ENCODE results near the gene CCDC61. TPM values are rescaled to one million over a fixed set of nuclear protein-coding genes. Genes with fewer than 3 reads are reported as not detected.

The CCDC61 gene
- total RNA-seq, 1 experiment from 2014 or later = 7.2 TPM

DNA sequence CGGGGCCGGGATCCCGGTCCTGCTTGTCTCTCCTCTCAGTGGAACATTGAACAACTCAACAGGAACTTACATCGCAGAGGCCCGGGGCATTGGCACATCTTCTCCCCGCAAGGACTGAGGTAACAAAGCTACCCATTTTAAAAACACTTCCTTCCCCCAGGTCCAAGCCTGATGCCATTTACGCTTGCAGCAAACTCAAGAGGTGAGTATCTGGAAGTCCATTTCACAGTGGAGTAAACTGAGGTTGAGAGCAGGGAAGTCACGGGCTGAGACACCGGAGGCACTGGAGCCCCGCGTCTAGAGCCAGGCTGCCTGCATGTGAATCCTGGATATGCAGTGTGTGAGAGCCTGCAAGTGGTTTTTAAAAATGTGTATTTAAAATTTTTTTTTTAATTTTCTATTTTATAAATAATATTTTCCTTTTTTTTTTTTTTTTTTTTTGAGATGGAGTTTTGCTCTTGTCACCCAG lies 28.1 kb downstream of the CCDC61 start:
- no peak for DNase-seq (ENCODE audit: low read depth, low spot score)
- in situ Hi-C loops (cut with HindIII; ENCODE audit: low pct_unique_long_range_greater_than_20kb, low sequenced_read_pairs) = no loop called here

DNA sequence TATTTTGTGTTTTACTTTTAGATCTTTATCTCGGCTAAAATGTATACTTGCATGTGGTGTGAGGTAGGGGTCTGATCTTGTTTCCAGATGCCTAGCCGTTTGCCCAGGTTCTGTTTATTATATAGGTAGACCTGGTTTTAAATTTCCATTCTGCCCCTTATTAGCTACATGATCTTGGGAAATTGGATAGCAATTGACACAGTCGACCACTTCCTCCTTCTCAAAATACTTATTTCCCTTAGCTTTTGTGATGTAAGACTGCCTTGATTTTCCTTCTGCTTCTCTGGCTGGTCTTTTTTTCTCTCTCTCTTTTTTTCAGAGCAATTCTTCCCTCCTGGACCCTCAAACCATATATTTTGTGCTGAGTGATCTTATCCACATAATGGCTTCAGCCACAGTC lies 30.6 kb downstream of the CCDC61 start:
- DNase-seq (ENCODE audit: low read depth, low spot score) = no peak
- in situ Hi-C loops (cut with HindIII; ENCODE audit: low pct_unique_long_range_greater_than_20kb, low sequenced_read_pairs) = no loop called here

DNA sequence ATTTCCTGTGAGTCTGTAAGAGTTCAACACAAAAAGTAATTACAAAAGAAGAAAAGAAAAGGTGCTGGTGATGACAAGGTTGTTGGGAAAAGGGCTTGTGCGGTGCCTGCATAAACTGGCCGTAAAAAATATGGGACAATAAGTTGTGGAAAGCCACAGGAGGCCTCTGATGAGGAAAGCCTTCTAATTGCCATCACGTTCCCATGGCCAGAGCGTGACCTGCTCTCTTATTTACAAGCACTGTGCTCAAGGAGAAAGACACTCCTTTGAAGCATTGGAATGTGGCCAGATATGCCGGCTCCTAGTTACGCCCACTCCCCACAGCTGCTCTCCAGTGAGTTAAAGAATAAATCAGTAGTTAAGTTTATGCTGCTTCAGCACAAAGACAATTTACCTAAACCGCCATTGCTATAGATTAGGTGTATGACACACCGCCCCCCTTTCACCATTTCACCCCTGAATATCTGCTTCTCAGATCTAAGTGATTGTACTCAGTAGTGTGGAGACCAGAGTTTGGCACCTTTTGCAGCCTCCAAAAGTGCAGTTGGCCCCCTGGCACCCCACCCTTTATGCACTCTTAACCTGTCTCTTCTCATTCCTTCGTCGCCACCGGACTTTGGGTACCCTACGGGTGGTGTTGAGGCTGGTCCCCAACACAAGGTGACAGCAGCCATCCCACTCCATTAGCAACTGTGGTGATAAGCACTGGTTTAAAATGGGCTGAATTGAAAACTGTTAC lies 35.7 kb downstream of the CCDC61 start:
- DNase-seq (ENCODE audit: low read depth, low spot score) = no peak
- in situ Hi-C loops (cut with HindIII; ENCODE audit: low pct_unique_long_range_greater_than_20kb, low sequenced_read_pairs) = no loop called here

DNA sequence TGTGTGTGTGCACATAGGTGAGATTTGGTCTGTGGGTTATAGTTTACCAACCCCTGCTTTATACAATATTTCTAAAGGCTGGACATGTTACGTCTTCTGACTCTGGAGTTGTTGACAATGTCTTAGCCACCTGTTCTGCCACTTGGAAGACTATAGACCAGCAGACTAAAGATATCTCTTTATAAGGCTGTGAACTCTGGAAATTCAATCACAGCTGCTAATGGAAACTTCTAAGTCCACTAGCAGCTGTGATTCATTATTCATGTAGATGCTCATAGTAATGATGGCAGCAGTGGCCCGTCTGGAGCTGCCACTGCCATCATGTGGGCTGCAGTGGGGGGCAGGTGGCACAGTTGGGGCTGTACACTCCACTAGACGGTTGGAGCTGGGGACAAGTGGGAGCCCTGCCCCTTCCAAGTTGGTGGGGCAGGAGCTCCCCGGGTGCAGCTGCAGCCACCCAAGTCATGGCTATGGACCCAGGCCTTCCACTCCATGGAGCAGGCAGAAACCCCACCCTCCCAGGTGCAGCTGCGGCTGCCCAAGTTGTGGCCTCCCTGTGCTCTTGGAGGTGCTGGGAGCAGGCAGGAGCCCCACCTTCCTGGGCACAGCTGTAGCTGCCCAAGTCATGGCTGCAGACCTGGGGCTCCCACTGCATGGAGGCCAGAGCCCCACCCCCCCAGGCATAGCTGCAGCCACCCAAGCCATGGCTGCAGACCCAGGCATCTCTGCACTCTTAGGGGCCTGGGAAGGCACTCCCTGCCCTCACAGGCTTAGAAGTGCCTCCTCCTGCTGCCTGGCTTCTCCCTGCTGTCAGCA lies 36.7 kb downstream of the CCDC61 start:
- no peak for DNase-seq (ENCODE audit: low read depth, low spot score)
- in situ Hi-C loops (cut with HindIII; ENCODE audit: low pct_unique_long_range_greater_than_20kb, low sequenced_read_pairs) = no loop called here

DNA sequence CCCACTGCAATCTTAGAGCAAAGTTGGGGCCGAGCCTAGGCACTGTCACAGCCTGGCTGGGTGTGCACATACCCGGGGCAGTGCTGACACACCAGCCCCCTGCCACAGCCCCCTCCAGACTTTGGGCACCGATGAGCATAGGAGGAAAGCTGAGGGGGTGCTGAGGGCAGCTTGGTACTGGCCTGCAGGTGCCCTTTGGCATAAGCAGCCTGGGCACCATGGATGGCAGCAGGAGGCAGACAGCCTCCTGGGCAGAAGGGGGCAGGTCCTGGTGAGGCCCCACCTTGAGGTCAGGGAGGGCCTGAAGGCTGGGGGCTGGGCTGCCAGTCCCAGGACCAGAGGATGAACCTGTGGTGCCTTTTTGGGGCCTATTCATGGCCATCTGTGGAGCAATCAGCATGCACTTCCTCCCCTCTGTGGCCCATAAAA lies 37.3 kb downstream of the CCDC61 start:
- in situ Hi-C loops (cut with HindIII; ENCODE audit: low pct_unique_long_range_greater_than_20kb, low sequenced_read_pairs) = no loop called here
- no peak for DNase-seq (ENCODE audit: low read depth, low spot score)

DNA sequence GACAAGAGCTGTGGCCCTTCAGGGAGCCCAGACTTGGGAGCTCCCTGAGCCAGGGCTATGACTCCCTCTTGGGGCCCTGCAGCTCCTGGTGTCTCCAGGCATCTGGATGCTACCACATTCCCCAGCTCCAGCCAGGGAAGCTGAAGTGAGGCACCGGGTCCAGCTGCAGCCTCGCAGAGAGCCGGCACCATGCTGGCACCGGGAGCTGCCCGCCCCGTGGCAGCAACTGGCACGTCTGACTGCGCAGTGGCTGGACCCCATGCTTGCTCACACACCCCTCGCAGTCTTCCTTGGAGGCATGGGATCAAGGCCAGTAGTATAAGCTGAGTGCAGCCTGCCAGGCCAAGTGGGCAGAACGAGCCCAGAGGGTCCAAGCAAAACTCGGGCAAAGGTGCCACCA lies 38.1 kb downstream of the CCDC61 start:
- in situ Hi-C loops (cut with HindIII; ENCODE audit: low pct_unique_long_range_greater_than_20kb, low sequenced_read_pairs) = no loop called here
- no peak for DNase-seq (ENCODE audit: low read depth, low spot score)

DNA sequence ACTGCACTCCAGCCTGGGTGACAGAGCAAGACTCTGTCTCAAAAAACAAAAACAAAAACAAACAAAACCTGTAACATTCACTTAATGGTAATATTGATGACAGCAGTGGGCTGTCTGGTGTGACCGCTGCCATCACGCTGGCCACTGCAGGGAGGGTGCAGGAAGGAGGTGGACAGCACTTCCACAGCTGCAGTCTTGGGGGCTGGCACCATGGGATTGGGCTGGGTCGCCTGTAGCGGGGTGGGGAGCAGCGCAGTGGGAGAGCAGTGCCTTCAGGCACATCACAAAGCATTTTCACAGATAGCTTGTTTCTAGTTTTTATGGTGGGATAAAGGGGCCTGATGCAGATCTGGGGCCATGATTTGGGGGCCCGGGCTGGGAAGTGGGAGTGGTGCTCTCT lies 40.3 kb downstream of the CCDC61 start:
- in situ Hi-C loops (cut with HindIII; ENCODE audit: low pct_unique_long_range_greater_than_20kb, low sequenced_read_pairs) = no loop called here
- DNase-seq (ENCODE audit: low read depth, low spot score) = no peak

DNA sequence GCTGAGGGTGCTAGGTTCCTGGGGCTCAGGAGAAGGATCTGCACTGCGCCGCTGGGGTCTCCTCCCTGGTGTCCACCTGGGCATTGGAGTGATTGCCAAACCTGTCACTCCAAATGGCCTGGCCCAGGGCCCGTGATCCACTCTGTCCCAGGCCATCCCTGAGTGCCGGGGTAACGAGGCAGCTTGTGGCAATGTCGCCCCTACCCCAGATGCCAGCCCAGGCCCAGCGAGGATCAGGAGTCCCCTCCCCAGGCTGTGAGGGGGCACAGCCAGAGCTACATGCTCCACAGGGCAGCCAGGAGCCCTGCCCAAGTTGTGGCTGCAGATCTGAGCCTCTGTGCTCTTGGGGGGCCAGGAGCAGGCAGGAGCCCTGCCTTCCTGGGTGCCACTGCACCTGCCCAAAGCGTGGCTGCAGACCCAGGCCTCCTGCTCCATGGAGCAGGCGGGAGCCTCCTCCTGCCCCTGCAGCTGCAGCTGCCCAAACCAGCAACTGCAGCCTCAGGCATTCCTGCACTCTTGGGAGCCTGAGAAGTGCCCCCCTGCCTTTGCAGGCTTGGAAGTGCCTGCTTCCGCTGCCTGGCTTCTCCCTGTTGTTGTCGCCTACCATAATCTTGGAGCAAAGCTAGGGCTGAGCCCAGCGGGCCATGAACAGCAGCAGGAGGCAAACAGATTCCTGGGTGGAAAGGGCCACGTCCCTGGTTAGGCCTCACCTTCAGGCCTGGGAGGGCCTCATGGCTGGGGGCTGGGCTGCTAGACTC lies 40.9 kb downstream of the CCDC61 start:
- in situ Hi-C loops (cut with HindIII; ENCODE audit: low pct_unique_long_range_greater_than_20kb, low sequenced_read_pairs) = no loop called here
- no peak for DNase-seq (ENCODE audit: low read depth, low spot score)

DNA sequence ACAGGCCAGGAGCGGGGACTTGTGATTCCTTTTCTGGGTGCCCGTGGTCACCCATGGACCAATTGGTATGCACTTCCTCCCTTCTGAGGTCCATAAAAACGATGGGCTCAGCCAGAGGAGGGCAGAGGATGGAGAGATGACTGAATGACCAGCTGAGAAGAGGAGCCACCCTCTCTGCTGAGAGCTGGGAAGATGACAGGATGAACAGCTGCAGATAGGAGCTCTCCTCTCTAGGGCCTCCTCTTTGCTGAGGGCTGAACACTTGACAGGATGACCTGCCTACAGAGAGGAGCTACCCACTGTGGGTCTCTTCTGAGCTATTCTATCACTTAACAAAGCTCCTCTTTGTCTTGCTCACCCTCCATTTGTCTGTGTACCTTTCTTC lies 41.5 kb downstream of the CCDC61 start:
- no peak for DNase-seq (ENCODE audit: low read depth, low spot score)
- in situ Hi-C loops (cut with HindIII; ENCODE audit: low pct_unique_long_range_greater_than_20kb, low sequenced_read_pairs) = no loop called here

DNA sequence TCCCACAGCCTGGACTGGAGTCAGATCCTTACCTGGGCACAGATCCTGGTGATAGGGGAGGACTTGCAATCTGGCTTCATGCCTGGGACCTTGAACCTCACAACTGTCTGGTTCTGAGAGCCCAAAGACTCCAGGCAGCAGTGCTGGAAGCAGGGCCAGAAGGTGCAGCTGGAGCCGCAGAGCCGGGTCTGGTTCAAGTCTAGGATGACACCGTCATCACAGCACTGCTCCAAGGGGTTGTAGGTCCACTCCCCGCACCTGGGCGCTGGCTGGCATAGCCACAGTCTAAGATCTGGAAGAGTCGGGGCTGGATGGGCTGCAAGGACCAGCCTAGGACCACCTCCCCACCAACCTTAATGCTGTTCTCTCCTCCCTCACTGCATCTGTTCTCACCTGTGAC lies 44.9 kb downstream of the CCDC61 start:
- no peak for DNase-seq (ENCODE audit: low read depth, low spot score)
- in situ Hi-C loops (cut with HindIII; ENCODE audit: low pct_unique_long_range_greater_than_20kb, low sequenced_read_pairs) = no loop called here

DNA sequence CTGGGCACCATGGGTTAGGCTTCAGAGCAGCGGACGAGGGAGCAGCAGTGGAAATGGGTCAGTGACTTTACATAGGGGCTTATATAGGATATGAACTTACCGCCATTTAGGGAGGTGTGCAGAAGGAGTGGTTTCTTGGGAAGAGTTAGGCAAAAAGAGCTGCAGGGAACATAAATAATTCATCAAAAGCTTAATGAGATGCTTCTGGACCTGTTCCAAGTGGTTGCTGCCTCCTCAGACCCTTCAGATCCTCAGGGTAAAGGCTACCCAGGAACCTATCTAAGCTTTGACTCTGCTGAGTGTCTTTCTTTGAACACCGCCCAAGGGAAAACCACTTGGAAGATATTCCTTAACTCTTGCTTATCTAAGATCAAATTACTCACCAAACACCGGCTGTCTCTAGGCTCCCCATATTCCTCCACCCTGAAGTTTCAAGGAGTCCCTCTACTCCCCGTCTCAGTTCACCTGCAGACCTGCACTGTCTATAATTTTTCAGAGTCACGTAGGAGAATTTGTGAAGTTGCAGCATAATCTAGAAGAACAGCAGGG lies 45.8 kb downstream of the CCDC61 start, which contains the start of gene IGFL4:
Gene IGFL4 (minus strand): TSS at position 51 of the 549 bp plus-strand sequence. CDS start 40 bp downstream, at position 11.
- in situ Hi-C loops (cut with HindIII; ENCODE audit: low pct_unique_long_range_greater_than_20kb, low sequenced_read_pairs) = no loop called here

DNA sequence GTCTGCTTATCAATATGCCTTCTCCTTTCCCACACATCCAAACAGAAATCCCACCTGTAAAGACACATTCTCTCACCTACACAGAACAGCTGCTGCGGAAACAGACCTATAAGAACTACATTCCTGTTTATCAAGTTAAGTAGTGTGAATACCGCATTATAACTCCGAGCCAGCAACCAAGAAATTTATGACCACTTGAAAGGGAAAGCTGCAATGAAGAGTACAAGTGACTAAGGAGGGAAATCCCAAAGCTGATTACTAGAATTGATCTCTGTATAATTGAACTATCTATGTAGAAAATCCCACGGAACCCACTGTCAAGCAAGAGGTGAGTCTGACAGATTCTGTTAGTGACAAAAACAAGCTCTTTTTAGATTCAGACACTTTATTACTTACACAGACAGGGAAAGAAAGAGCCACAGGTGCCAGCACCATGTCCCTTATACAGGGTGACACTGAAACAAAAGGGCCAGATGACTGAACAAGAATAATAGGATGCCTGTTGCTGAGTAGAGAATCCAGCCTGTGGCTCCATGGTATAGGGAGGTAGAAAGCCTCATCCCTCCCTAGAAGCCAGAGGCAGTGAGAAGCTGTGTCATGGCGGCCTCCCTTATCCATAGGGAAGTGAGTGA lies 47.1 kb downstream of the CCDC61 start:
- DNase-seq (ENCODE audit: low read depth, low spot score) = no peak
- in situ Hi-C loops (cut with HindIII; ENCODE audit: low pct_unique_long_range_greater_than_20kb, low sequenced_read_pairs) = no loop called here

More for the DNA sequence above, 45.8 kb downstream of the CCDC61 start, which contains the start of gene IGFL4:
- DNase-seq (ENCODE audit: low read depth, low spot score) = no peak

DNA sequence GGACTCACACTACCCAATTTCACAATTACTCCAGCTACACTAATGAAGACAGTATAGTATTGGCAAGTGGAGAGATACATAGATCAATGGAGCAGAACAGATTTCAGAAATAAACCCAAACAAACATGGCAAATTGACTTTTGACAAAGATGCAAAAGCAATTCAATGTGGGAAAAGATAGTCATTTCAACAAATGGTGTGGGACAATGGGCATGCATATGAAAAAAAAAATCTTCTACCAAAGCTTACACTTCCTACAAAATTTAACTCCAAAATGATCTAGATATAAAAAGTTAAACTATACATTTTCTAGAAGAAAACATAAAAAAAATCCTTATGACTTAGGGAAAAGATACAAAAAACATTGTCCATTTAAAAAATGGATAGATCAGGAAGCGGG lies 48.3 kb downstream of the CCDC61 start:
- DNase-seq (ENCODE audit: low read depth, low spot score) = no peak
- in situ Hi-C loops (cut with HindIII; ENCODE audit: low pct_unique_long_range_greater_than_20kb, low sequenced_read_pairs) = no loop called here

DNA sequence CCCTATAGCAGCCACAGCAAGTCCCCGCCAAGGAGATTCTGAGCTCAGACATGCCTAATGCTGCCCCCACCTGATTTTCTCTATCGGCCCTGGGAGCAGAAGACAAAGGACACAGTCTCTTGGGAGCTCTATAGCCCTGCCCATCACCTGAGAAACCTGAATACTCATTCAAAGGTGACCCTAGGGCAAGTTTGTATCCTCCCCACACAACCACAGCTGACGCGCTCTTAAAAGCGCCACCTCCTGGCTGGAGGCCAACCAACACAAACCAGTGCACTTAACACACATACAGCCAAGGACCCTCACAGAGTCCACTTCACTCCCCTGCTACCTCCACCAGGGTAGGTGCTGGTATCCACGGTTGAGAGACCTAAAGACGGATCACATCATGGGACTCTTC lies 54.3 kb downstream of the CCDC61 start:
- no peak for DNase-seq (ENCODE audit: low read depth, low spot score)
- in situ Hi-C loops (cut with HindIII; ENCODE audit: low pct_unique_long_range_greater_than_20kb, low sequenced_read_pairs) = no loop called here

DNA sequence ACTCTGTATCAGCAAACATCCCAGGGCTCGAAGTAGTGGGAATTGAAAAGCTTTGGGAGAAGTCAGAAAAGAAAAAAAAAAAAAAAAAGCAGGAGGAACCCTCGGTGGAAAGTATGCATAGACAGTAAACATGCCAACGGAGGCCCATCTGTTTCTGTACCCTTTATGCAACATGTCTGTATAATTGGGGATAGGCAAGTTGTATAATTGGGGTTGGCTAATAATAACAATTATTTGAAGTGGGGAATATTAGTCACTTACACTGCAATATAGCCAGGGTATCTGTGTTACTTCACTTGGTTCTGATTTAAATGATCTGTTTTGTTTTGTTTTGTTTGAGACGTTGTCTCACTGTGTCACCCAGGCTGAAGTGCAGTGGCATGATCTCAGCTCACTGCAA lies 57.6 kb downstream of the CCDC61 start:
- in situ Hi-C loops (cut with HindIII; ENCODE audit: low pct_unique_long_range_greater_than_20kb, low sequenced_read_pairs) = no loop called here
- DNase-seq (ENCODE audit: low read depth, low spot score) = no peak

DNA sequence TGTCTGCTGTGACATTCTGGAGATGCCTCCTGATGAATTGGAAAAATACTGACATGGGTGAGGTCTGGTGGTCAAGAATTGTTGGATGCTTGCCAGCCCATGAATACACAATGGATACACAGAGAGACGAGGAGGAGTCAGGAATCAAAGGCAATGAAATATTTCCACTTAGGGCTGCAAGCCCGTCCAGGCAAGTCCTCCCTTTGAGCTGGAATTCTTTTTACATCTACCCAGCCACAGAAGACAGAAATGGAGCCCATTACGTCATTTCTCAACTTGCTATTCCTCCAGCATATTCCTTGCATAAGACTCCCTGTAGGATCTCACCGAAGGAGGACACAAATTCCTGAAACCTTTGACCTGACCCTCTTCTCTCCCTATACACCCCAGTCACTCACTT lies 61.3 kb downstream of the CCDC61 start:
- DNase-seq (ENCODE audit: low read depth, low spot score) = peak; percentile 72
- in situ Hi-C loops (cut with HindIII; ENCODE audit: low pct_unique_long_range_greater_than_20kb, low sequenced_read_pairs) = no loop called here

DNA sequence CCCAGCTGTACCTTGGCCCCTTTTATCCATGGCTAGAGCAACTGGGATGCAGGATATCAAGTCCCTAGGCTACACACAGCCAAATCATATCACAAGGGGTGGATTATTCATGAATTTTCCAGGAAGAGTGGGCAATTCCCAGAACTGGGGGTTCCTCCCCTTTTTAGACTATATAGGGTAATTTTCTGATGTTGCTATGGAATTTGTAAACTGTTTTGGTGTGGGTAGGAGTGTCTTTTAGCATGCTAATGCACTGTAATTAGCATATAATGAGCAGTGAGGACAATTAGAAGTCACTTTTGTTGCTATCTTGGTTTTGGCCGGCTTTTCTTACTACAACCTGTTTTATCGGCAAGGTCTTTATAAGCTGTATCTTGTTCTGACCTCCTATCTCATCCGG lies 63.5 kb downstream of the CCDC61 start:
- DNase-seq (ENCODE audit: low read depth, low spot score) = no peak
- in situ Hi-C loops (cut with HindIII; ENCODE audit: low pct_unique_long_range_greater_than_20kb, low sequenced_read_pairs) = no loop called here
